ENCODE data around the gene FBXO33.

DNA sequence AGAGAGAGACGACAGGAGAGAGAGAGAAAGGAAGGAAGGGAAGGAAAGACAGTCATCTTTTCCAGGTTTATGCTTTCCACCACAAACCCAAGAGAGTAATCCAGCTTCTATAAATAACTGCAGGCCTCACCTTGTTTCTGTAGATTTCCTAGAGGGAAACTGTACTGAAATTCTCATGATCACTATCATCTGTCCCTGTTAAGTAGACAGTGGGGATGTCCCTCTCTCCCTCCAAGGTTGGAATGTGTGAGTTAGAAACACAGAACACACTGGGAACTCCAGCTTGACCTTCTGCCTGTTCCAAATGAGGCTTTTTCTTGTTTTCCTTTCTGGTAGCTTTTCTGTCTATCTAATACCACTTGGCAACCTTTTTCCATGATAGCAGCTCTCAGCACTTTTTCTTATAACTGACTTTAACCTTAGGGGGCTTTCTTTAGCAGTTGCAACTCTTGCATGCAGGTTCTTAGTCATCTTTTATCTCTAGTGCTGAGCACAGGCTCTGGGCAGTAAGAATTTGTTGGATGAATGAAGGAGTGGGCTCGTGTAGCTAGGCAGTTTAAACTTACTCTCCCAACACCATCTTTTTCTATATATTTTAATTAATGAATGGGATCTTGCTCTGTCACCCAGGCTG, 22.8 kb upstream of the FBXO33 start:
- TF ChIP-seq POLR2A (IDR thresholded peaks at IDR 0.05), result no peak
- TF ChIP-seq, protein P1, sequence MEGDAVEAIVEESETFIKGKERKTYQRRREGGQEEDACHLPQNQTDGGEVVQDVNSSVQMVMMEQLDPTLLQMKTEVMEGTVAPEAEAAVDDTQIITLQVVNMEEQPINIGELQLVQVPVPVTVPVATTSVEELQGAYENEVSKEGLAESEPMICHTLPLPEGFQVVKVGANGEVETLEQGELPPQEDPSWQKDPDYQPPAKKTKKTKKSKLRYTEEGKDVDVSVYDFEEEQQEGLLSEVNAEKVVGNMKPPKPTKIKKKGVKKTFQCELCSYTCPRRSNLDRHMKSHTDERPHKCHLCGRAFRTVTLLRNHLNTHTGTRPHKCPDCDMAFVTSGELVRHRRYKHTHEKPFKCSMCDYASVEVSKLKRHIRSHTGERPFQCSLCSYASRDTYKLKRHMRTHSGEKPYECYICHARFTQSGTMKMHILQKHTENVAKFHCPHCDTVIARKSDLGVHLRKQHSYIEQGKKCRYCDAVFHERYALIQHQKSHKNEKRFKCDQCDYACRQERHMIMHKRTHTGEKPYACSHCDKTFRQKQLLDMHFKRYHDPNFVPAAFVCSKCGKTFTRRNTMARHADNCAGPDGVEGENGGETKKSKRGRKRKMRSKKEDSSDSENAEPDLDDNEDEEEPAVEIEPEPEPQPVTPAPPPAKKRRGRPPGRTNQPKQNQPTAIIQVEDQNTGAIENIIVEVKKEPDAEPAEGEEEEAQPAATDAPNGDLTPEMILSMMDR (IDR thresholded peaks at IDR 0.05), result no peak
